Liver (tissue), 3 donors: Measurements from ENCODE around the gene SLC38A2.

Experiments
- CTCF ChIP-seq: fragments of 150-350 bp; IDR thresholded peaks from 2 replicates; pipeline ENCODE4 v1.5.1; 2017; ENCODE audit warnings: improper control_type of control experiment, low read depth, low read length; ENCODE audit not compliant: missing input control
- EGR1 ChIP-seq, 2 donors: IDR thresholded peaks; 2 replicates each; pipeline ENCODE4 v1.6.1; 2016 to 2018; ENCODE audit warnings: antibody characterized with exemption in 2 of 2, low read depth in 2 of 2
- RAD21 ChIP-seq, 2 donors: IDR thresholded peaks; 2 replicates each; pipeline ENCODE4 v1.6.1; 2016; ENCODE audit warnings: antibody characterized with exemption in 2 of 2, mild to moderate bottlenecking in 2 of 2
- REST ChIP-seq: IDR thresholded peaks from 2 replicates; pipeline ENCODE4 v1.6.1; 2016; ENCODE audit warnings: antibody characterized with exemption, mild to moderate bottlenecking
- SP1 ChIP-seq: IDR thresholded peaks from 2 replicates; pipeline ENCODE4 v1.6.1; 2018; ENCODE audit warnings: antibody characterized with exemption, mild to moderate bottlenecking
- YY1 ChIP-seq: IDR thresholded peaks from 2 replicates; pipeline ENCODE4 v1.6.1; 2016; ENCODE audit warnings: antibody characterized with exemption, mild to moderate bottlenecking
- donor health status: healthy.
- donor health status: healthy.

GRCh38 chr12:46372544-46373300 is at the start of gene SLC38A2:
- TF ChIP-seq CTCF (no peak), SP1 (peak; percentile 54), YY1 (peak; percentile 19), EGR1 (IDR thresholded peaks at IDR 0.05; ENCODE audit: low read depth in 2 of 2) (no peak), REST (peak; percentile 93), RAD21 (IDR thresholded peaks at IDR 0.05) (peak in 1 of 2 donors; percentile 19)
